GM12872 (cell line): ENCODE measurements around the gene CUX1.

ENCODE experiments used
- TF ChIP-seq, protein P1 (sequence below): IDR thresholded peaks from 3 replicates; pipeline ENCODE4 v1.5.1; 2011; ENCODE audit warnings: low read depth, mild to moderate bottlenecking, low read length, moderate library complexity; ENCODE audit not compliant: insufficient read depth

The CUX1 gene

DNA sequence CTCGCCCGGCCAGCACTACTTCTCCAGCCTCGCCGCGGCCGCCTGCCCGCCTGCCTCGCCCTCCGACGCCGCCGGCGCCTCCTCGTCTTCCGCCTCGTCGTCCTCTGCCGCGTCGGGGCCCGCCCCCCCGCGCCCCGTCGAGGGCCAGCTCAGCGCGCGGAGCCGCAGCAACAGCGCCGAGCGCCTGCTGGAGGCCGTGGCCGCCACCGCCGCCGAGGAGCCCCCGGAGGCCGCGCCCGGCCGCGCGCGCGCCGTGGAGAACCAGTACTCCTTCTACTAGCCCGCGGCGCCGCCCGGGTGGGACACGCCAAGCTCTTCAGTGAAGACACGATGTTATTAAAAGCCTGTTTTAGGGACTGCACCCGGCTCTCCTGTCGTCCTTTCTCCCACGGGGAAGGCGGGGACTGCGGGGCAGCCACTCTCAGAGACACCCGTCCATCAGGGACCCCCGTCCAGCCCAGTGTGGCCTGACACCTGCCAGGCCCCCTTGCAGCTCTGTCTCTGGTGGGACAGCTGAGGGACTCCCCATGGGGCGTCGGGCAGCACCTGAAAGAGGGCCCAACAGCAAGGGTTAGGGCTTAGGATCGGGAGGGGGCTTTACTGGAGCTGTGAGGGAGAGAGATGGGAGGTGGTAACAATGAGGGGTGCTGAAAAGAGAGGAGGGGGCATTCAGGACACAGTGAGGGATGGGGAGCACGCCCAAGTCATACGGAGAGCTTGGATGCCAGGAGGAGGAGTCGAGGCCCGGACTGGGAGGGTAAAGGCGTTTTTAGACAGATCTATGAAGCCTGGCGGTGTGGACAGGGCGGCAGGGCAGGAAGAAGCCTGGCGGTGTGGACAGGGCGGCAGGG, 504.1 kb downstream of the CUX1 start:
- TF ChIP-seq, protein P1, sequence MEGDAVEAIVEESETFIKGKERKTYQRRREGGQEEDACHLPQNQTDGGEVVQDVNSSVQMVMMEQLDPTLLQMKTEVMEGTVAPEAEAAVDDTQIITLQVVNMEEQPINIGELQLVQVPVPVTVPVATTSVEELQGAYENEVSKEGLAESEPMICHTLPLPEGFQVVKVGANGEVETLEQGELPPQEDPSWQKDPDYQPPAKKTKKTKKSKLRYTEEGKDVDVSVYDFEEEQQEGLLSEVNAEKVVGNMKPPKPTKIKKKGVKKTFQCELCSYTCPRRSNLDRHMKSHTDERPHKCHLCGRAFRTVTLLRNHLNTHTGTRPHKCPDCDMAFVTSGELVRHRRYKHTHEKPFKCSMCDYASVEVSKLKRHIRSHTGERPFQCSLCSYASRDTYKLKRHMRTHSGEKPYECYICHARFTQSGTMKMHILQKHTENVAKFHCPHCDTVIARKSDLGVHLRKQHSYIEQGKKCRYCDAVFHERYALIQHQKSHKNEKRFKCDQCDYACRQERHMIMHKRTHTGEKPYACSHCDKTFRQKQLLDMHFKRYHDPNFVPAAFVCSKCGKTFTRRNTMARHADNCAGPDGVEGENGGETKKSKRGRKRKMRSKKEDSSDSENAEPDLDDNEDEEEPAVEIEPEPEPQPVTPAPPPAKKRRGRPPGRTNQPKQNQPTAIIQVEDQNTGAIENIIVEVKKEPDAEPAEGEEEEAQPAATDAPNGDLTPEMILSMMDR: no peak

DNA sequence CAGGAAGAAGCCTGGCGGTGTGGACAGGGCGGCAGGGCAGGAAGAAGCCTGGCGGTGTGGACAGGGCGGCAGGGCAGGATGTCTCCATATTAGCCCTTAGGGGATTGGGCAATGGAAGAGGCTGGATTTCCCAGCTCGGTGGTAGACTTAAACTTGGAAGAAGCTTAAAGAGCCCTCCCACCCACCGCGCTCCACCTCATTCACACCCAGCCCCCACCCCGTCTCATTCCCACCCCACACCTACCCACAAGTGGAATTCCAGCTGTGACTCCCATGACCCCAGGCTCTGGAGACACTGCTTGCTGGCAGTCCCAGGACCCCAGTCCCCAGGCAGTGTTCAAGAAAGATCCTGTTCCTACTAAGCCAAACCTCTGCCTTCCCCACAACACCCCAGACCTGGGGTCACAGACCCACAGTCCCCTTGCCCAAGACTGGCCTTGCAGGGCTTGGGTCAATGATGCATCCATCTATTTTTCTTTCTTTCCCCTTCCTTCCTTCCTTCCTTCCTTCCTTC, 504.8 kb downstream of the CUX1 start:
- TF ChIP-seq, protein P1: no peak

DNA sequence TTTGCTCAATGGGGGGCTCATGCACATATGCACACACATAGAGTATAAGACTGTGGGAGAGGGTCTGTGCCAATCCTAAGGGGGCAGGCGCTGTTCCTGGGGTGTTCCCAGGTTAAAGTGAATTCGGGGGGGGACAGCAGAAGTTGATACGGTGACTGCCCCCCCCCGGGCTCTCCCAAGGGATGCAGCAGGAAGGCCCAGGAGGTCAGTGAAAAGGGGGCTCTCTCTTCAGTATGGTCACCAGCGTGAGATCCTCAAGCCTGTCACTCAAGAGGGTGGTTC, 506.4 kb downstream of the CUX1 start:
- TF ChIP-seq, protein P1: no peak

GRCh38 chr7:102326157-102326889, 508.9 kb downstream of the CUX1 start:
- TF ChIP-seq, protein P1: no peak
